HCT116 (cell line): ENCODE measurements around the gene DENND1A. TPM values are rescaled to one million over a fixed set of nuclear protein-coding genes. Genes with fewer than 3 reads are reported as not detected.

Experiments used
- ATAC-seq: fragments of 200-7000 bp; cut with Tn5 transposase; 2 replicates; pipeline ENCODE4 v1.9.1; 2020; ENCODE audit warnings: mild to moderate bottlenecking, moderate library complexity
- BruUV-seq: library from RNA; stranded (reverse); fragments of 400-500 nt; replicated peaks from 2 replicates; lab custom pipeline; 2021; lab: Mats Ljungman, UMichigan
- CTCF ChIA-PET: fragments of 300-600 bp; sonication (Branson Sonifier 250); formaldehyde crosslinking; loops from one replicate; lab custom pipeline; 2021; ENCODE audit warnings: antibody characterized with exemption; lab: Charles Lee
- POLR2A ChIA-PET: fragments of 300-600, 350-600 bp; sonication (Branson Sonifier 250); formaldehyde crosslinking; loops from one replicate; lab custom pipeline; 2021; ENCODE audit warnings: antibody characterized with exemption; lab: Charles Lee
- RAD21 ChIA-PET, 2 experiments: fragments of 300-600 bp; sonication (Branson Sonifier 250); formaldehyde crosslinking; loops; one replicate each; lab custom pipeline; 2023; ENCODE audit warnings: low total read pairs in 2 of 2; ENCODE audit not compliant: uncharacterized antibody in 2 of 2, unreplicated experiment in 2 of 2, low non-redundant PET in 1 of 2; lab: Charles Lee
- DNase-seq: peaks from one replicate; pipeline ENCODE4 v3.0.0-alpha.2; 2010; ENCODE audit warnings: low read depth, low spot score
- H2AFZ ChIP-seq: fragments of 200-600 bp; shearing (Covaris generic), sonication (generic); 2 replicates; pipeline ENCODE4 v1.6.1; 2017; ENCODE audit warnings: low read depth, mixed run types, mixed read lengths, antibody characterized with exemption, low read length; ENCODE audit not compliant: poor library complexity, severe bottlenecking
- H3K27ac ChIP-seq: 2 replicates; pipeline ENCODE4 v1.5.1; 2012; ENCODE audit warnings: low read depth, low read length
- H3K27me3 ChIP-seq: fragments of 200-600 bp; sonication (generic); 2 replicates; pipeline ENCODE4 v1.6.1; 2016; ENCODE audit warnings: mixed run types, low read length, mixed read lengths; ENCODE audit not compliant: insufficient read depth
- H3K36me3 ChIP-seq, 2 experiments: fragments of 200-500 bp in 1 of 2; fragments of 200-600 bp in 1 of 2; sonication (Bioruptor generic) in 1 of 2; sonication (generic) in 1 of 2; 2 replicates each; pipeline versions ENCODE4 v1.5.1 to v1.6.1; 2014 to 2016; ENCODE audit warnings: low read length in 2 of 2, inconsistent platforms in 1 of 2, mixed read lengths in 1 of 2, mixed run types in 1 of 2; ENCODE audit not compliant: insufficient read depth in 2 of 2, control insufficient read depth in 1 of 2
- H3K4me1 ChIP-seq, 2 experiments: fragments of 200-600 bp in 1 of 2; sonication (generic) in 1 of 2; 2 replicates each; pipeline versions ENCODE4 v1.5.1 to v1.6.1; 2012 to 2017; ENCODE audit warnings: low read length in 2 of 2, inconsistent platforms in 1 of 2, mild to moderate bottlenecking in 1 of 2, mixed read lengths in 1 of 2, mixed run types in 1 of 2, moderate library complexity in 1 of 2; ENCODE audit not compliant: insufficient read depth in 2 of 2, control insufficient read depth in 1 of 2
- H3K4me2 ChIP-seq: fragments of 200-600 bp; sonication (generic); 2 replicates; pipeline ENCODE4 v1.6.1; 2017; ENCODE audit warnings: mixed run types, low read length, mixed read lengths
- H3K4me3 ChIP-seq, 2 experiments: fragments of 200-600 bp in 1 of 2; sonication (generic) in 1 of 2; replicated peaks in 1 of 2; 2 replicates each; pipeline ENCODE4 v1.5.1; 2011 to 2016; ENCODE audit warnings: low read length in 2 of 2, control low read depth in 1 of 2, low read depth in 1 of 2, mild to moderate bottlenecking in 1 of 2, mixed read lengths in 1 of 2, mixed run types in 1 of 2
- H3K79me2 ChIP-seq: fragments of 200-600 bp; sonication (generic); 2 replicates; pipeline ENCODE4 v1.6.1; 2017; ENCODE audit warnings: mild to moderate bottlenecking, mixed run types, low read length, moderate library complexity, mixed read lengths; ENCODE audit not compliant: insufficient read depth
- H3K9ac ChIP-seq: fragments of 200-600 bp; sonication (generic); 2 replicates; pipeline ENCODE4 v1.6.1; 2016; ENCODE audit warnings: low read length, mixed read lengths
- H3K9me2 ChIP-seq: fragments of 200-600 bp; sonication (generic), shearing (Covaris generic); 2 replicates; pipeline ENCODE4 v1.6.1; 2017; ENCODE audit warnings: mixed run types, mild to moderate bottlenecking, moderate library complexity; ENCODE audit not compliant: insufficient read depth
- H3K9me3 ChIP-seq, 2 experiments: fragments of 200-500 bp in 1 of 2; fragments of 200-600 bp in 1 of 2; sonication (Bioruptor generic) in 1 of 2; sonication (generic) in 1 of 2; 2 replicates each; pipeline ENCODE4 v1.6.1; 2014 to 2017; ENCODE audit warnings: low read length in 2 of 2, mixed read lengths in 2 of 2, inconsistent platforms in 1 of 2, low read depth in 1 of 2, mild to moderate bottlenecking in 1 of 2, mixed run types in 1 of 2, moderate library complexity in 1 of 2; ENCODE audit not compliant: control insufficient read depth in 1 of 2, insufficient read depth in 1 of 2
- H4K20me1 ChIP-seq: fragments of 200-600 bp; sonication (generic), shearing (Covaris generic); 2 replicates; pipeline ENCODE4 v1.6.1; 2017; ENCODE audit warnings: mixed run types, mild to moderate bottlenecking, moderate library complexity; ENCODE audit not compliant: insufficient read depth
- CEBPB ChIP-seq: IDR thresholded peaks from 2 replicates; pipeline ENCODE4 v1.6.1; 2012; ENCODE audit warnings: low read depth
- CTCF ChIP-seq, 3 experiments: fragments of 200-600 bp in 1 of 3; sonication (generic) in 1 of 3; IDR thresholded peaks in 2 of 3; conservative IDR thresholded peaks in 1 of 3; 2 replicates each; pipeline ENCODE4 v1.5.1; 2012 to 2017; ENCODE audit warnings: low read depth in 2 of 3, low read length in 2 of 3, antibody characterized with exemption in 1 of 3, borderline replicate concordance in 1 of 3, control low read depth in 1 of 3, mild to moderate bottlenecking in 1 of 3, mixed read lengths in 1 of 3, mixed run types in 1 of 3, moderate library complexity in 1 of 3; ENCODE audit not compliant: insufficient read depth in 1 of 3
- ELF1 ChIP-seq: IDR thresholded peaks from 2 replicates; pipeline ENCODE4 v1.6.1; 2012; ENCODE audit warnings: low read depth, borderline replicate concordance
- ZBTB33 ChIP-seq: IDR thresholded peaks from 2 replicates; pipeline ENCODE4 v1.6.1; 2011; ENCODE audit warnings: mild to moderate bottlenecking, low read length, moderate library complexity; ENCODE audit not compliant: insufficient replicate concordance; ENCODE audit errors: extremely low read depth
- intact Hi-C: fragments of 100-400 bp; cut with micrococcal nuclease; formaldehyde crosslinking; loops from 2 replicates; pipeline ENCODE4 v1.10.0; 2022
- total RNA-seq: library from RNA; stranded (reverse); gene quantifications from one replicate; pipeline ENCODE4 v1.2.1, GENCODE V29; 2021; ENCODE audit not compliant: unreplicated experiment

Gene DENND1A
- total RNA-seq, 1 experiment from 2014 or later, result 33.0 TPM

GRCh38 chr9:123365287-123365880, 564.5 kb downstream of the DENND1A start:
- H3K4me1 ChIP-seq, result peaks cover 19 to 21% of the 10 kb centered on the region in 2 experiments
- H3K9me3 ChIP-seq, result no peaks in the 10 kb centered on the region
- H3K27ac ChIP-seq, result no peak overlapping the region
- ChIA-PET POLR2A (no interaction called here), RAD21 (no interaction called here), CTCF (no interaction called here)
- H3K9me2 ChIP-seq, result no peaks in the 10 kb centered on the region
- no peak overlapping the region for H3K9ac ChIP-seq
- H2AFZ ChIP-seq, result no peak overlapping the region
- peak in 2 of 3 experiments; percentile 49 to 56; a peak in 4 of 6 replicates for TF ChIP-seq CTCF (IDR thresholded peaks at IDR 0.05 in 2 of 3, conservative IDR thresholded peaks at IDR 0.05 in 1 of 3; ENCODE audit: borderline replicate concordance in 1 of 3, insufficient read depth in 1 of 3, low read depth in 2 of 3, low read length in 2 of 3)
- no peak for TF ChIP-seq ELF1
- ATAC-seq (peak; percentile 74), DNase-seq (no peak)
- H3K4me3 ChIP-seq, result no peak overlapping the region
- no TSS peak for BruUV-seq
- H3K4me2 ChIP-seq, result no peak overlapping the region
- no peaks in the 10 kb centered on the region for H3K36me3 ChIP-seq
- no peaks in the 10 kb centered on the region for H3K27me3 ChIP-seq
- H3K79me2 ChIP-seq, result no peaks in the 10 kb centered on the region
- intact Hi-C loops, result no loop called here
- H4K20me1 ChIP-seq, result no peaks in the 10 kb centered on the region

- no peak overlapping the region for H3K4me2 ChIP-seq
- no peaks in the 10 kb centered on the region for H4K20me1 ChIP-seq
- POLR2A ChIA-PET, result no interaction called here
- H3K27ac ChIP-seq, result no peak overlapping the region
- TF ChIP-seq ZBTB33 (no peak), CEBPB (no peak)
- no peaks in the 10 kb centered on the region for H3K36me3 ChIP-seq
- no peaks in the 10 kb centered on the region for H3K79me2 ChIP-seq
- H3K4me3 ChIP-seq, result no peak overlapping the region
- no peaks in the 10 kb centered on the region for H3K9me2 ChIP-seq
- no peaks in the 10 kb centered on the region for H3K9me3 ChIP-seq
- no TSS peak for BruUV-seq
- ATAC-seq (no peak), DNase-seq (no peak)
- no peak overlapping the region for H3K9ac ChIP-seq
- intact Hi-C loops, result no loop called here
- CTCF ChIA-PET, result no interaction called here
- peaks cover 28 to 31% of the 10 kb centered on the region in 2 experiments for H3K4me1 ChIP-seq
- H3K27me3 ChIP-seq, result no peaks in the 10 kb centered on the region
- H2AFZ ChIP-seq, result no peak overlapping the region
- RAD21 ChIA-PET, result no interaction called here
These were observed 565.6 kb downstream of the DENND1A start for GRCh38 chr9:123364241-123364824.
